ENCODE data around the gene TMBIM6. TPM values are rescaled to one million over a fixed set of nuclear protein-coding genes. Genes with fewer than 3 reads are reported as not detected.

Gene TMBIM6
- polyA plus RNA-seq, 1 of the 3 experiments (the other 2 are of a cell fraction) = 290 TPM

GRCh38 chr12:49796606-49797448 is 55.5 kb downstream of the TMBIM6 start:
- DNase-seq = no peak
- Histone ChIP-seq H3K27ac (ENCODE audit: low read depth in 2 of 2, low read length in 1 of 2) (no peak overlapping the region), H3K79me2 (ENCODE audit: insufficient read depth) (no peaks in the 10 kb centered on the region), H3F3A (replicated peaks; ENCODE audit: insufficient read depth) (no peaks in the 10 kb centered on the region), H3K9me3 (no peaks in the 10 kb centered on the region), H4K20me1 (ENCODE audit: insufficient read depth) (no peaks in the 10 kb centered on the region), H3K27me3 (ENCODE audit: insufficient read depth) (no peaks in the 10 kb centered on the region), H3K4me2 (no peak overlapping the region), H3K4me3 (ENCODE audit: low read depth in 2 of 2, low read length in 1 of 2) (no peak overlapping the region), H3K9ac (no peak overlapping the region), H3K9me2 (no peaks in the 10 kb centered on the region), H2AFZ (ENCODE audit: low read depth) (no peak overlapping the region), H3K4me1 (ENCODE audit: control insufficient read depth in 1 of 2, insufficient read depth in 2 of 2, low read depth in 1 of 2, low read length in 1 of 2) (no peaks in the 10 kb centered on the region), H3K36me3 (replicated peaks in 1 of 2; ENCODE audit: control insufficient read depth in 1 of 2, insufficient read depth in 2 of 2, low read length in 1 of 2) (peaks cover 0 to 63% of the 10 kb centered on the region in 2 experiments)
- TF ChIP-seq MXI1 (IDR thresholded peaks at IDR 0.05; ENCODE audit: low read depth, low read length) (no peak), USF2 (IDR thresholded peaks at IDR 0.05; ENCODE audit: borderline replicate concordance, low read depth, low read length) (no peak), RCOR1 (IDR thresholded peaks at IDR 0.05; ENCODE audit: low read length) (no peak), MEF2A (IDR thresholded peaks at IDR 0.05; ENCODE audit: borderline replicate concordance, low read depth) (no peak), TCF12 (IDR thresholded peaks at IDR 0.05) (no peak), CTCF (IDR thresholded peaks at IDR 0.05) (no peak), NRF1 (IDR thresholded peaks at IDR 0.05; ENCODE audit: low read depth, low read length) (no peak), JUND (IDR thresholded peaks at IDR 0.05) (no peak), EZH2phosphoT487 (IDR thresholded peaks at IDR 0.05; ENCODE audit: borderline replicate concordance, low read depth) (no peak), YY1 (IDR thresholded peaks at IDR 0.05; ENCODE audit: low read depth) (no peak), GABPA (IDR thresholded peaks at IDR 0.05; ENCODE audit: low read depth) (no peak), RAD21 (IDR thresholded peaks at IDR 0.05; ENCODE audit: low read length) (no peak), ZBTB33 (IDR thresholded peaks at IDR 0.05; ENCODE audit: borderline replicate concordance, low read depth) (no peak), FOXJ3 (CRISPR knock-in tag; IDR thresholded peaks at IDR 0.05) (no peak), POLR2AphosphoS5 (IDR thresholded peaks at IDR 0.05; ENCODE audit: low read depth, low read length) (no peak), CHD2 (IDR thresholded peaks at IDR 0.05; ENCODE audit: low read length, partially characterized antibody) (no peak), RXRA (IDR thresholded peaks at IDR 0.05; ENCODE audit: borderline replicate concordance, low read depth) (no peak), ELF1 (IDR thresholded peaks at IDR 0.05) (no peak), PBX3 (IDR thresholded peaks at IDR 0.05) (no peak), FOSL2 (IDR thresholded peaks at IDR 0.05; ENCODE audit: borderline replicate concordance, low read depth) (no peak)
- 95% methylated on average over 9 of the region's 17 CpGs for WGBS (ENCODE audit: low lambda C conversion rate)
- CTCF ChIA-PET = interaction anchor here (1.0 to 2.2 kb wide), 6 partner anchors 9 to 291 kb away, joined by 3 to 10 read pairs (median 5); no protein-coding TSS in a partner anchor
- POLR2A ChIA-PET = no interaction called here

All from SK-N-SH (cell line).